Activated CD8-positive, alpha-beta memory T cell treated with anti-CD3 and anti-CD28 coated beads for 48 hours (primary cell): ENCODE results near the gene LSM4.

ENCODE experiments used
- DNase-seq, 3 experiments: peaks; one replicate each; pipeline ENCODE4 v3.0.0-alpha.2; 2020; ENCODE audit warnings: low read depth in 2 of 3, low spot score in 2 of 3

LSM4 gene

GRCh38 chr19:18279266-18279515 is 43.7 kb downstream of the LSM4 start:
- no peak for DNase-seq

GRCh38 chr19:18278521-18279265 is 44.2 kb downstream of the LSM4 start:
- no peak for DNase-seq

DNA sequence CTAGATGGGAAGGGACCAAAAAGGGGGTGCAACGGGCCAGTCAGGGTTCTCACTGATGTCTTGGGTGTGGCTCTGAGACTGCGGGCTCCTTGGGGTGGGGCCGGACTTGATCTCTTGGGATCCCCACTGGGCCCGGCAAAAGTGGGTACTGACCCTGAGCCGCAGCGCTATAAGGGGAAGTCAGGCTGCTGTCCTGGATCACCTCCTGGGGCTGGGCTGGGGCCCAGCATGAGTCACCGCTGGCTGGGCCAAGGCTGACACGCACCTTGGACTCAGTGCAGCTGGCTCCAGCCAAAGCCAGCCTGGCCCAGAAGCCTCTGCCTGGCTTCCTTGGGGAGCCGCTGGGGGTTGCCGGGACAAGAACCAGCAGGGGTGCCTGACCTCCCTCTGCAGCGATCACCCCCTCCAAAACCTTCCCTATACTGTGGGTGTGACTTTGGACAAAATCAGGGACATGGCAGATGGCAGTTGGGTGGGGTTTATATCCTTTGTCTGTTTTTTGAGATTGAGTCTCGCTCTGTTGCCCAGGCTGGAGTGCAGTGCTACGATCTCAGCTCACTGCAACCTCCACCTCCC is 48.0 kb downstream of the LSM4 start:
- no peak for DNase-seq

GRCh38 chr19:18274219-18274780 is 48.6 kb downstream of the LSM4 start, which contains the start of gene IQCN:
Gene IQCN (minus strand): TSS chr19:18274452. CDS start chr19:18269478, 4,974 bp downstream.
- DNase-seq, result peak in 1 of 3 experiments; percentile 28

DNA sequence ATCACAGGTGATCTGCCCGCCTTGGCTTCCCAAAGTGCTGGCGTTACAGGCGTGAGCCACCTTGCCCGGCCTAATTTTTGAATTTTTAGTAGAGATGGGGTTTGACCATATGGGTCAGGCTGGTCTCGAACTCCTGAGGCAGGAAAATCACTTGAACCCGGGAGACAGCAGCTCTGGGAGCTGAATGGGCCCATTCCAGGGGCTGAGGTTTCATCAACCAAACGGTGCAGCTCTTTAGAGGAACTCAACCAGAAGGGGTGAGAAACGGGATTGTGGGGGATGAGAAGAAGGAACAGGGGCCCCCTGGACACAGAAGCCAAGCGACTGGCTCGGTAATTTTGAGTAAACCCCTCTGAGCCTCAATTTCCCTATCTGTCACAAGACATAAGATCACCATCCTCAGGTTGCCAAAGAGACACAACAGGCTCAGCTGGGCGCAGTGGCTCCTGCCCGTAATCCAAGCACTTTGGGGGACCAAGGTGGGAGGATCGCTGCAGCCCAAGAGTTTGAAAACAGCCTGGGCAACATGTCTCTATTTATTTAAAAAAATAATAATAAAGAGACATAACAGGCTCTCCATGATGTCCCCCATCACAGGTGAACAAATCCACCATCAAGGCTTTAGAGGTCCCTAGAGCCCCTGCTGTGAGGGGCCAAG is 49.2 kb downstream of the LSM4 start:
- no peak for DNase-seq

DNA sequence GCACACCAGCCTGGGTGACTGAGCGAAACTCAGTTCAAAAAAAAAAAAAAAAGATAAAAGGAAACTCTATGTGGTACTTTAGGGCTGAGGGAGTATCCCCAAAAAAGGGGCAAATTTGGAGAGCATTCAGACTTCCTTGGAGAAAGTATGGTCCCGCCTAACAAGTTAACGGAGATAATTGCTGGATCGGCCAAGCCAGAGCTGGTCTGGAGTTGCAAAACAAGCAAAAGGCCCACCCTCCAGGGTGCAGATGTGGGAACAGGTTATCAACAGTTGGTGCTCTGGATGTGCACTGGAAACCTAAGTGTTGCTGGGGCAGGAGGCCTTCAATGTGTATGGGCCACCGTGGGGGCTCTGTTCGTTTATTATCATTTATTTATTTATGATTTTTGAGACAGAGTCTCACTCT is 51.4 kb downstream of the LSM4 start:
- no peak for DNase-seq

- DNase-seq, result no peak
Measured at GRCh38 chr19:18270326-18270725, 52.5 kb downstream of the LSM4 start.

DNA sequence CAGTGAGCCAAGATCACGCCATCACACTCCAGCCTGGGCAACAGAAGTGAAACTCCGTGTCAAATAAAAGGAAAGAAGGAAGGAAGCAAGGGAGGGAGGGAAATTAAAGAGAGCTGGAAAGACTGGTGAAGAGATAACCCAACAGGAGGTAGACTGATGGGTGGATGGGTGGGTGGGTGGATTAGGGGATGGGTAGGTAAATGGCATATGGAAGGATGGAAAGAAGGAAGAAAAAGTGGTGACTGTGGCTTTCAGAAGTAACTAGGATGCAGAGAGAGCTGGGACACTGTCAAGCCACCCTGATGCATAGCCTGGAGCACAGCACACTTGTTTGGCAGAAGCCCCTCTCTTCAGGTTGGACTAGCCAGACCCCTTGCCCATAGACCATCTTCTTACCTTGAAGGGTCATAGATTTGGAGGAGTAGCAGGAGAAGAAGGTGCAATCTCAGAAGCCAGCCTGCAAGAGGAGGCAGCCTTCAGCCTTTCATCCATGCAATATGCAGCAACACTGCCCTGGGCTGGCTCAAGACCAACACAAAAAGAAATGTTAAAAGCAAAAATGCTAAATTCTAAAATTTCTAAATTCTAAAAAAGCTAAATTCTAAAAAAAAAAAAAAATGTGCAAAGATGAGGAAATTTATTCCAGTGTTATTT is 53.7 kb downstream of the LSM4 start:
- DNase-seq, result no peak

- DNase-seq, result no peak
Measured at GRCh38 chr19:18266771-18267686, 55.8 kb downstream of the LSM4 start.

DNA sequence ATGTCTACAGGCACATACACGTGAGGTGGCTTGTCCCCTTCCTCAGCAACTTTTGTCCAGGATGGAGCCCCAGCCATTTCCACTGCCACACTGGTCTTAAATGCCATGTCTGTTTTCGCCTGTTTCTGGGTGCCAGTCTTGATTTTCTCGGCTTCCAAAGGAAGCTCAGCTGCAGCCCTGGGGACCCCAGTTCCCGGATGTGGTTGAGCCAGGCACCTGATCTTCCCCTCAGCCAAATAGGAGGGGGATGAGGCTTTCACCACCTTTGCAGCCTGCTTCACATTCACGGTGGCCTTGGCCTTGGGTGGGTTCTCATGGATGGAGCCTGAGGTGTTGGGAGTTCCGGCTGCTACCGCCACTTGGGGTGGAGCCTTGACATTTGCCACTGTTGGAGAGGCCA is 57.3 kb downstream of the LSM4 start:
- DNase-seq, result no peak

- no peak for DNase-seq
Measured at GRCh38 chr19:18264971-18265540, 57.8 kb downstream of the LSM4 start.

DNA sequence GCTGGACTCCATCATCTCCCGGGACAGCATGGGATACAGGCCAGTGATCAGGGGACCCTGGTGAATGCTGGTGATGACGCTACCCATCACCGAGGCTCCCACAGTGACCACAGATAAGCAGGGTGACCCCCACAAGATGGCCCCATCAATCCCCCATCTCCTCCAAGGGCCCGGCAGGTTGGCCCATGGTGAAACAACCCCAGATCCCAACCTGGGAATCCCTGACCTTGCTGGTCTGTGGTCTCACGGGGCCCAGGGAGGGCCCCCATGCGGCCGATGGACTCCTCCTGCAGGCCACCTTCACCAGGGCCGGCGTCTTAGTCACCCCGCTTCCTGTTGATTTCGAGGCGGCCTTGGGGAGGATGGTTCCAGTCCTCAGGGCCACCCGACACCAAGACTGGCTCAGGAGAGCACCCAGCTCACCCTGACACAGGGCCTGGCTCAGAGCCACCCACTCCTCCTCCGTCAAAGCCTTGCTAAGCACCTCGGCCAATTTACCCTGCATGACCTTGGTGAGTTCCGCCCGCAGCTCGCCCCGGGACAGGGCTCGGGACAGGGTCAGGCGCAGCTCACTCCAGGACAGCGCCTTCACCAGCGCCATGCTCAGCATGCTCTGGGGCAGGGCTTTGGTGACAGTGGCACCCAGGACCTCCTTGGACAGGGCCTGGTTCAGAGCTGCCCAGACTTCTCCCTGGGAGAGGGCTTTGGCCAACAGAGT is 58.6 kb downstream of the LSM4 start:
- no peak for DNase-seq

- no peak for DNase-seq
Measured at GRCh38 chr19:18263324-18264136, 59.3 kb downstream of the LSM4 start.

DNA sequence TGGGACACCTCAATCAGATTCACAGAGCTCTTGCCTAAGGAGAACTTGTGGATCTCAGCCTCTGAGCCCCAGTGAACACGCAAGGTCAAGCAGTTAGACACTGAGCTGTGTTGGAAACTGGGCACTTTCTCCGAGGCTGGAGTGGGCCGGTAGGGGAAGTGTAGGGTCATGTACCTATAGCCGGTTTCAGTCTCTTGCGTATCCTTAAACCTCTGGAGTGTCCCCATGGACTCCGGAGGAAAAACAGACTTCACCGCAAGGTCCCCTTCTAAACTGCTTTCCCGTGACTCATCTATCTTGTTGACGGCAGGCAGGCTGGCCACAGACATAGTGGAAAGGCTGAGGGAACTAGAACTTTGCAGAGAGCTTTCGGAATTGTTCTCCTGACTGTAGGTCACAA is 60.0 kb downstream of the LSM4 start:
- DNase-seq, result no peak

DNA sequence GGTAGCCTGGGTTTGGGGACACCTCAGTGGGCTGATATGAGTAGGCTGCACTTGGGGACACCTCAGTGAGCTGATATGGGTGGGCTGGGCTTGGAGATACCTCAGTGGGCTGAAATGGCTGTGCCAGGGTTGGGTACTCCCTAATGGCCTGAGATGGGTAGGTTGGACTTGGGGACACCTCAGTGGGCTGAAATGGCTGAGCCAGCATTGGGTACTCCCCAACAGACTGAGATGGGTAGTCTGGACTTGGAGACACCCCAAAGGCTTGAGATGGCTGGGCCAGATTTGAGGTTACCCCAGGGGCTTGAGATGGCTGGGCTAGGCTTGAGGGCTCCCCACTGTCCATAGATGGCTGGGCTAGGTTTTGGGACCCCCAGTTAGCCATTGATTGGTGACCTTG is 60.7 kb downstream of the LSM4 start:
- DNase-seq, result no peak

- no peak for DNase-seq
Measured at GRCh38 chr19:18261474-18261873, 61.4 kb downstream of the LSM4 start.

GRCh38 chr19:18259893-18260292 is 63.0 kb downstream of the LSM4 start:
- DNase-seq, result no peak

DNA sequence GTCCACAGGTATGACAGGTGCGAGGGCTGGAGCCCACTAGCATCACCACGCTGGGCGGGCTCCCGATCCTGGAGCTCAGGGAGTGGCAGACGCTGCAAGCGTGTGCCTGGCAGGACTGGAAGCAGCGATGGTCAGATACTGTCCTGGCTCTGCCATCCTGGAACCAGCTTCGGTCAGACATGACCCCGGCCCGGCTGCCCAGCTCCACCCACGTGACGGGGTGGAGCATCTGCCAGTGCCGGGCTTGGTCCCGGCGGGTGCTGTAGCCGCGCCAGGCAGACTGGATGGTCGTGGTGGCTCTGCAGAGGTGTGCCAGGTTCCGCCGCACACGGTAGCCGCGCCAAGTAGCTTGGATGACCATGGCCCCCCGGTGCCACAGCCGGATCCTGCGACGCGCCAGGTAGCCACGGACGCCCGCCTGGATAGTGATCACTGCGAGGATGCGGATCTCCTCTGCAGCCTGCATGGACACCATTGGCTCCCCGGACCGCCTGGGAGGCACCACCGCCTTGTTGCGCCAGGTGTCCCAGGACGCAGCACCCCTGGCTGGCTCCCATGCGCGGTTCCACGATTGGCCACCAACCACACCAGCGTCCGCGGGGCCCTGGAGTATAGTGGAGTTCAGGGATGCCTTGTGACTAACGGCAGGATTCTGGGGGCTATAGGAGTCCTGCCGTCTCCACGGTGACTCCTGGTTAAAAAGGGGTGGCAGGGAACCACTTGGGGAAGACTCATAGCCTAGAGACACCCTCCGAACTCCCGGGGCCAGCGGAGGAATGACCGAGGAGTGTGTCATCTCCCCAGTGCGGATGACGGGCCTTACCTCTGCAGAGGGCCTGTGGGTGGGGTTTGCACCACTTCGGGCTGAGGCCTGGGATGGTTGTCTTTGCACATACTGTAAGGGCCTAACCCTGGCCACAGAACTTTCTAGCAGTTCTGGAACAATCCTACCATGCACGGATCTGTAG is 65.1 kb downstream of the LSM4 start:
- no peak for DNase-seq
